ENCODE measurements around the gene TGDS. TPM values are rescaled to one million over a fixed set of nuclear protein-coding genes. Genes with fewer than 3 reads are reported as not detected.
A peak's percentile ranks its signal among the peaks of the same experiment; 100 is the strongest.

TGDS gene
- total RNA-seq, 1 donor from 2014 or later: 10.8 TPM

GRCh38 chr13:94601446-94602431 is 5.8 kb upstream of the TGDS start, which contains the start of gene GPR180:
Gene GPR180 (plus strand): TSS chr13:94601857. CDS start chr13:94601928, 71 bp downstream.
- peak; percentile 100 for DNase-seq (ENCODE audit: low read depth)

GRCh38 chr13:94599877-94600276 is 3.9 kb upstream of the TGDS start:
- no peak for DNase-seq (ENCODE audit: low read depth)

GRCh38 chr13:94598281-94598680 is 2.3 kb upstream of the TGDS start:
- no peak for DNase-seq (ENCODE audit: low read depth)

- DNase-seq (ENCODE audit: low read depth): no peak
Measured at GRCh38 chr13:94596575-94596971, 621 bp upstream of the TGDS start.

GRCh38 chr13:94595001-94595949 is 677 bp downstream of the TGDS start:
- peak; percentile 26 for DNase-seq (ENCODE audit: low read depth)

- no peak for DNase-seq (ENCODE audit: low read depth)
Measured at GRCh38 chr13:94590744-94591143, 5.2 kb downstream of the TGDS start.

GRCh38 chr13:94588541-94588940 is 7.4 kb downstream of the TGDS start:
- DNase-seq (ENCODE audit: low read depth): no peak

GRCh38 chr13:94586371-94586770 is 9.6 kb downstream of the TGDS start:
- DNase-seq (ENCODE audit: low read depth): no peak

GRCh38 chr13:94585543-94586101 is 10.3 kb downstream of the TGDS start:
- DNase-seq (ENCODE audit: low read depth): no peak

- DNase-seq (ENCODE audit: low read depth): no peak
Measured at GRCh38 chr13:94583926-94584325, 12.0 kb downstream of the TGDS start.

- DNase-seq (ENCODE audit: low read depth): no peak
Measured at GRCh38 chr13:94579063-94579462, 16.9 kb downstream of the TGDS start.

- no peak for DNase-seq (ENCODE audit: low read depth)
Measured at GRCh38 chr13:94569615-94570014, 26.3 kb downstream of the TGDS start.

- DNase-seq (ENCODE audit: low read depth): no peak
Measured at GRCh38 chr13:94568443-94568842, 27.5 kb downstream of the TGDS start.

- DNase-seq (ENCODE audit: low read depth): no peak
Measured at GRCh38 chr13:94567581-94567980, 28.4 kb downstream of the TGDS start.

GRCh38 chr13:94561126-94561525 is 34.8 kb downstream of the TGDS start:
- no peak for DNase-seq (ENCODE audit: low read depth)

GRCh38 chr13:94560116-94560515 is 35.8 kb downstream of the TGDS start:
- no peak for DNase-seq (ENCODE audit: low read depth)

- DNase-seq (ENCODE audit: low read depth): no peak
Measured at GRCh38 chr13:94559222-94559795, 36.6 kb downstream of the TGDS start.

- no peak for DNase-seq (ENCODE audit: low read depth)
Measured at GRCh38 chr13:94558716-94559115, 37.2 kb downstream of the TGDS start.

GRCh38 chr13:94557684-94558235 is 38.2 kb downstream of the TGDS start:
- no peak for DNase-seq (ENCODE audit: low read depth)

GRCh38 chr13:94556621-94557020 is 39.3 kb downstream of the TGDS start:
- no peak for DNase-seq (ENCODE audit: low read depth)

GRCh38 chr13:94556041-94556440 is 39.9 kb downstream of the TGDS start:
- no peak for DNase-seq (ENCODE audit: low read depth)
